ENCODE data around the gene ZC3H4.

Gene ZC3H4

GRCh38 chr19:47021536-47022139, 91.9 kb downstream of the ZC3H4 start:
- DNase-seq (ENCODE audit: low spot score) = no peak

DNA sequence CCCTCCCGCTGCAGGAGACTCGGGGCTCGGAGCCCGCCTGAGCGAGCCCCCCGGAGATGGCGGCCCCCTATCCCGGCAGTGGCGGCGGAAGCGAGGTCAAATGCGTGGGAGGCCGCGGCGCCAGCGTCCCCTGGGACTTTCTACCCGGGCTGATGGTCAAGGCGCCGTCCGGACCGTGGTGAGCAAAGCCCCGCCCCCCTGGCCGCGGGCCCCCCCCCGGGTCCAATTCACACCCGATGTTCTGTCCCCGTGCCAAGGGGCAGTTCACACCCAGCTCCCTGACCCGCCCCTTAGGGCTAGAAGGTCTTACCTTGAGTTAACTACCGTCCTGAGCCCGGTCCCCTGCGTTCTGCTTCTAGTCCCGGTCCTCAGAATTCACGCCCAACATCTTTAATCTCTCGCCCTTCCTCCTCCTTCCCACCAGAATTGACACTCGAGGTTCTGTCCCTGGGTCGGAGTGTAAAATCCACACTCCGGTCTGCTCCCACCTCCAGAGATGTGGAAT, 92.5 kb downstream of the ZC3H4 start:
- no peak for DNase-seq (ENCODE audit: low spot score)

DNA sequence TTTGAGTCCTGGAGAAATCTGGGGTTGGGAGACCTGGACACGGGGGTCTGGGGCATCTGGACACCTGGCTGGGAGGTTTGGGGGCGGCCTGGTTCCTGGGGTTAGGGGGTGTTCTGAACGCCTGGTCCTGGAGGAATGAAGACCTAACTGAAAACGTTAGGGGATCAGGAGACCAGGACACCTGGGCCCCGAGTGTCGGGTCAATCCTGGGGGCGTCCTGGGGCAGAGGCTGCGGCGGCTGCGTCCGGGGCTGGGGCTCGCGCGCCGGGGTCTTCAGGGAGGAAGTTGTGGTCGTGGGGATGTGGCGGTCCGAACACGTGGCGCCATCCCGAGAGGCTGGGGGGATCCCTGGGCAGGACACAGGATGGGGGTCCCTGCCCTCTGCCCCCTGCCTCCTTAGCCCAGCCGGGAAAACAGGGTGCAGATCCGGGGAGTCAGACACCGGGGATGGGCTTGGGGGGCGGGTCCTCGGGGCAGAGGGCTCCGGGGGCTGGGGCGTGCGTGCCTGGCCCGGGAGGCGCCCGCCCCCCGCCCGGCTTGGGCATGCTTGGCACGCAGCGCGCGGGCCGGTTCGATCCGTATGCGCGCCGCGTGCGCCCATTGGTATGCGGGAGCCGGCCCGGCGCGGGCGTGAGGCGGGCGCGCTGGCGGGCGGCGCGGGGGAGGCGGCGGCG, 93.3 kb downstream of the ZC3H4 start:
- DNase-seq (ENCODE audit: low spot score) = no peak

GRCh38 chr19:47019431-47020041, 94.0 kb downstream of the ZC3H4 start, which contains the start of gene NPAS1:
Gene NPAS1 (plus strand): TSS chr19:47019837. CDS start chr19:47021048, 1,211 bp downstream.
- no peak for DNase-seq (ENCODE audit: low spot score)

GRCh38 chr19:47018923-47019322, 94.7 kb downstream of the ZC3H4 start:
- DNase-seq (ENCODE audit: low spot score) = no peak
